ENCODE data around the gene RDH13.
"Not testable (repeated sequence)": the region's sequence is repeated elsewhere in the genome, so short reads cannot be mapped to it uniquely, and the experiment has no call there.

Gene RDH13

DNA sequence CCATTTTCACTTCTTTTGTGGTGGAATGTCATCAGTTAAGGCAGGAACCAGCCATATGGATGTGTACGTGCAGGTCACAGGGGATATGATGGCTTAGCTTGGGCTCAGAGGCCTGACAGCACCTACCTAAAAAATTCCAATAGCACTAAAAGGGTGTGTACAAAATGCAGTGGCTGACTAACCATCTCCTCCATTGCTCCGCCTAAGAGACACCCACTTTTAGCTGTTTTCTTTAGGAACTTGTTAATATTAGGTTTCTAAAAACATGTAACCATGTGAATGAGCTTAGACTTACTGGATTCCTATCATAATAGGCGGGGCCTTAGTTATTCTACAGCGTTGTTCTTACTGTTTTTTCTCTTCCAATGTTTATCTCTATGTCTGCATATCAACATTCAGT is 50.6 kb downstream of the RDH13 start:
- DNase-seq (ENCODE audit: low spot score): no peak

DNA sequence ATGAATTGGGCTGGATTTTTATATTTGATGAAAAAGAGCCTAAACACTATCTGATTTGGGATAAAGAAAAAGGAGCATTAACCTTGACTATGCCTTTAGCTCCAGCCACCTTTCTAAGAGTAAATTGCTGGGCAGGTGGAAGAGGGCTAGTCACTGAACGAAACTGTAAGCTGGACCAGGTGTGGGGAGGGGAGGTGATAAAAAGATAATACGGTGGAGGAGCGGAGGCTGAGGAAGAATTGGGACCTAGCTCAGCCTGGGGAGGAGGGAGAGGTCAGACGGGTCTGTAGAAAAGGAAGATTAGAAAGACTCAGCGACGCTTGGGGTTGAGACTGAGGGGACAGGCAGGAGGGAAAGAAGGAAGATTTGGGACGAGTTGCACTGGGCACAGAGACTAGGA is 52.4 kb downstream of the RDH13 start:
- DNase-seq (ENCODE audit: low spot score): not testable (repeated sequence)

DNA sequence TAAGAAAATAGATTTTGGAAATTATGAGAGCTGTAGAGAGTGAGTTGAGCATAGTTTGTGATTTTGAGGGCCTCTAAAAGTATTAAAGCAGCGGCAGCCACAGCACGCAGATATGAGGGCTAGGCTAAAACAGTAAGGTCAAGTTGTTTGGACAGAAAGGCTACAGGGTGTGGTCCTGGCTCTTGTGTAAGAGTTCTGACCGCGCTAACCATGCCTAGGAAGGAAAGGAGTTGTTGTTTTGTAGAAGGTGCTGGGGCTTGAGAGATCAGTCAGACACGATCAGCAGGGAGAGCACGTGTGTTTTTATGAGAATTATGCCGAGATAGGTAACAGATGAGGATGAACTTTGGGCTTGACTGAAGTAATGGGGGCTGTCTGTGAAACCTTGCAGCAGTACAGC is 54.2 kb downstream of the RDH13 start:
- not testable (repeated sequence) for DNase-seq (ENCODE audit: low spot score)

DNA sequence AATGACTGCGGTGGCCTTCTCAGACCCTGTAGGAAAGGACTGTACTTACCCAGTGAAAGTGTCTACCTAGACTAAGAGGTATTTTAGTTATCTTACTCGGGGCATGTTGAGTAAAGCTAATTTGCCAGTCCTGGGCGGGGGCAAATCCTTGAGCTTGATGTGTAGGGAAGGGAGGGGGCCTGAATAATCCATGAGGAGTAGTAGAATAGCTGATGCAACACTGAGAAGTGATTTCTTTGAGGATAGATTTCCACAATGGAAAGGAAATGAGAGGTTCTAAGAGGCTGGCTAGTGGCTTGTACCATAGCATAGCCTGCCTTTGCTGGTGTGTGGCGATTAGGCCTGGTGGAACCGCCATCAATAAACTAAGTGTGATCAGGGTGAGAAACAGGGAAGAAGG is 54.8 kb downstream of the RDH13 start:
- DNase-seq (ENCODE audit: low spot score): not testable (repeated sequence)

DNA sequence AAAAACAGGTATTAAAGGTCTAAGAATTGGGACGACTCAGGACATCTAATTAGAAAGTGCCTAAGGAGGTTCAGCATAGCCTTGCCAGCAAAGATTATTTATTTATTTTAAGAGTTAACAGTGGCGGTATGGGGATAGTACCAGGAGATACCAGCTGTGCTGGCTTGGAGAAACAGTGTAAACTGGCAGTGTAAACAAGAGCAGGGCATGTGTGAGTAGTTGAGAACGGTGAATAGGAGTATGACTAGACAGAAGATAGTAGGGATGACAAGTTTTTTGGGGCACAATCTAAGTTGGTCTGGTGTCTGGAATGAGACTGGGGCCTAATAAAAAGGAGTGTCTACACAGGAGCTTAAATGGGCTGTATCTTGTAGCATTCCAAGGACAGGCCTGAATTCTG is 55.4 kb downstream of the RDH13 start:
- DNase-seq (ENCODE audit: low spot score): not testable (repeated sequence)

DNA sequence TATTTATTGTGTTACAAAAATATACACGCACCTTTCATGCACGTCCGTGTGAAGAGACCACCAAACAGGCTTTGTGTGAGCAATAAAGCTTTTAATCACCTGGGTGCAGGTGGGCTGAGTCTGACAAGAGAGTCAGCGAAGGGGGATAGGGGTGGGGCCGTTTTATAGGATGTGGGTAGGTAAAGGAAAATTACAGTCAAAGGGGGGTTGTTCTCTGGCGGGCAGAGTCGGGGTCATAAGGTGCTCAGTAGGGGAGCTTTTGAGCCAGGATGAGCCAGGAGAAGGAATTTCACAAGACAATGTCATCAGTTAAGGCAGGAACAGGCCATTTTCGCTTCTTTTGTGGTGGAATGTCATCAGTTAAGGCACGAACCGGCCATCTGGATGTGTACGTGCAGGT is 56.2 kb downstream of the RDH13 start:
- not testable (repeated sequence) for DNase-seq (ENCODE audit: low spot score)

DNA sequence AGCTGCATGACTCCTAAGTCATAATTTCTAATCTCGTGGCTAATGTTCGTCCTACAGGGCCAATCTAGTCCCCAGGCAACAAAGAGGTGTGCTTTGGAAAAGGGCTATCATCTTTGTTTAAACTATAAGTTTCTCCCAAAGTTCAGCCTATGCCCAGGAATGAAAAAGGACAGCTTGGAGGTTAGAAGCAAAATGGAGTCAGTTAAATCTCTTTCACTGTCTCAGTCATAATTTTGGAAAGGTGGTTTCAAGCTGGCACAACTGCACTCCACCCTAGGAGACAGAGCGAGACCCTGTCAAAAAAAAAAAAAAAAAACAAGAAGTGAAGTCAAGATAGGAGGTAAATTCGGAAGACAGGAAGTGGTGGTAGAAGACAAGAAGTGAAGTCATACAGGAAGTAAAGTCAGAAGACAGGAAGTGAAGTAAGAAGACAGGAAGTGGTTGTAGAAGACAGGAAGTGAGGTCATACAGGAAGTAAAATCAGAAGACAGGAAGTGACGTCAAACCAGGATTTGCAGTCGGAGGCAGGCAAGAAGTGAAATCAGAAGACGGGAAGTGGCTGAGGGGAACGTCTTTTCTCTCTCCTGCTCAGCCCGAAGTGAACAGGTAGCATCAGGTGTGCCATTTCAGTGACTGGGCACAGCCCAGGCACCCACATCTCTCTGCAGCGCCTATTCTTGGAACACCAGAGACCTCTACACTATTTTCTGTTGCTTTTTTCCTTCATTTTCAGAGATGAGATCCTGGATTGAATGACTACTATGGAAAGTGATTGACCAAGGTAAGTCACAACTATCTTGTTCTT is 57.1 kb downstream of the RDH13 start:
- DNase-seq (ENCODE audit: low spot score): no peak

DNA sequence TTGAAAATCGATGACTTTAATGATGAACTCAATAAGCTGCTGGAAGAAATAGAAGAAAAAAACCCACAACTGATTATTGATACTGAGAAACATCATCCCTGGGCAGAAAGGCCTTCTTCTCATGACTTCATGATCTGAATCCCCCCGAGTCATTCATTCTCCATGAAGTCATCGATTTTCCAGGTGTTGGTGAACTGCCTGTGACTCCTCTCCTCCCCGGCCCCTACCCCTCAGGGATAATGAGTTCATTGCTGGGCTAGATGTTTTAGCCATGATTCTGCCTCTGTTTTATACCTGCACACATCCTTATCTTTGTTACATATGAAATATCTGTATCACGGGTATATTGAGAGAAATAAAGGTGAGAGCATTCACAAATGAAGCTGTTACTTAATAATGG is 62.2 kb downstream of the RDH13 start:
- DNase-seq (ENCODE audit: low spot score): no peak

DNA sequence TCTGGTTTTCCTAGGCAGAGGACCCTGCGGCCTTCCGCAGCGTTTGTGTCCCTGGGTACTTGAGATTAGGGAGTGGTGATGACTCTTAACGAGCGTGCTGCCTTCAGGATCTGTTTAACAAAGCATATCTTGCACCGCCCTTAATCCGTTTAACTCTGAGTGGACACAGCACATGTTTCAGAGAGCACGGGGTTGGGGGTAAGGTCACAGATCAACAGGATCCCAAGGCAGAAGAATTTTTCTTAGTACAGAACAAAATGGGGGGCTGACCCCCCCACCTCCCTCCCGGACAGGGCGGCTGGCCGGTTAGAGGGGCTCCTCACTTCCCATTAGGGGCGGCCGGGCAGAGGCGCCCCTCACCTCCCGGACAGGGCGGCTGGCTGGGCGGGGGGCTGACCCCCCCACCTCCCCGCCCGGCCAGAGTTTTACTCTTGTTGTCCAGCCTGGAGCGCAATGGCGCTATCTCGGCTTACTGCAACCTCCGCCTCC is 64.2 kb downstream of the RDH13 start:
- not testable (repeated sequence) for DNase-seq (ENCODE audit: low spot score)

DNA sequence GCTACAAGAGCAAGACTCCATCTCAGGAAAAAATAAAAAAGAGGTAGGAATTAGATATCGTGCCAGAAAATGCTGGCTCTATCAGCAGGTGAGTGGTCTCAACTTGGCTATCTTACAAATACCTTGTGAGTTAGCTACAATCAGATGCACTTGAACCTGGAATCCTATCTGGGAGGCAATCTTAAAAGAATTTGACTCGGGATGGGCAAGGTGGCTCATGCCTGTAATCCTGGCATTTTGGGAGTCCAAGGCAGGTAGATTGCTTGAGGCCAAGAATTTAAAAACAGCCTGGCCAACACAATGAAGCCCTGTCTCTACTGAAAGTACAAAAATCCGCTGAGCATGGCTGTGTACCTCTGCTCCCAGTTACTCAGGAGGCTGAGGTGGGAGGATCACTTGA is 67.4 kb downstream of the RDH13 start:
- no peak for DNase-seq (ENCODE audit: low spot score)
